HG03135 (cell line): ENCODE data around the gene SLC36A1.
"Not testable (repeated sequence)": the region's sequence is repeated elsewhere in the genome, so short reads cannot be mapped to it uniquely, and the experiment has no call there.

Experiments used
- ATAC-seq: cut with Tn5 transposase; IDR thresholded peaks from one replicate; pipeline ENCODE4 v1.9.1; 2021; ENCODE audit warnings: mild to moderate bottlenecking, moderate library complexity; ENCODE audit not compliant: unreplicated experiment

The SLC36A1 gene

DNA sequence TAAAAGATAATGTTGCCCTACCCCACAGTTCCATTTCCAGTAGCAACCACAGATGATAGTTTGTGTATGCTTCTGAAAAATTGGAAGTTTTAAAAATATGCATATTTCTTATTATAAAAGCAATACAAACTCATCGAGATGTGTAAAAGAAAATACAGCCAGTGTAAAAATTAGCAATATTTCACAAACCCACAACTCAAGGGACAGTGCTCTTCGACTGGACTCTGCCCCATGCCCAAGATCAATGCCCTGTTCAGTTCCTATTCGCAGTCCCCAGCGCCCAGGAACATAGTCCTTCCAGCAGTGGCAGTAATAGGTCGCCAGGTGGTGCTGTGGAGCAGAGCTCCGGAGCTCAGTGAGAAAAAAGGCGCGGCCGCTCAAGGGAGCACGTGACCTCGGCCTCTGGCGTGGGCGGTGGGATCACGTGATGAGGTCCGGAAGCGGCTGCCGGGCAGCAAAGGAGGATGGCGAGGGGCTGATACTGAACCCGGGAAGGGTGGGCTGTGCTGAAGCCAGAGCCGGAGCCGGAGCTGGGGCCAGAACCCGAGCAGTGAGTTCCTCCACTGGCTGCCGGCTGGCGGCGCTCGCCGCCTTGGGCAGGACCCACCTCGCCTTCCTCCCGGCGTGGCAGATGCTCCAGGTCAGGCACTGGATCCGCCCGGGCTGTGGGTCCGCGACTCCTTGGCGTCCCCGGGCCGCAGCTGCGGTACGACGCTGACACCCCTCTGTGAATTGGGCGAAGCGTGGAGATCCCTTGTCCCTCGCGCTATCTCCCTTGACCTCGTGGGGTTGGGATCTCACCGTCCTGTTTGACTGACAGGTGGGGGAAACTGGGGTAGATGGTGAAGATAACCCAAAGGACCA, at the start of gene SLC36A1:
Gene SLC36A1, plus strand, starts transcription at position 430 of the 864 bp plus-strand sequence. CDS start 11,190 bp downstream, outside the sequence.
- ATAC-seq = peak; percentile 83

DNA sequence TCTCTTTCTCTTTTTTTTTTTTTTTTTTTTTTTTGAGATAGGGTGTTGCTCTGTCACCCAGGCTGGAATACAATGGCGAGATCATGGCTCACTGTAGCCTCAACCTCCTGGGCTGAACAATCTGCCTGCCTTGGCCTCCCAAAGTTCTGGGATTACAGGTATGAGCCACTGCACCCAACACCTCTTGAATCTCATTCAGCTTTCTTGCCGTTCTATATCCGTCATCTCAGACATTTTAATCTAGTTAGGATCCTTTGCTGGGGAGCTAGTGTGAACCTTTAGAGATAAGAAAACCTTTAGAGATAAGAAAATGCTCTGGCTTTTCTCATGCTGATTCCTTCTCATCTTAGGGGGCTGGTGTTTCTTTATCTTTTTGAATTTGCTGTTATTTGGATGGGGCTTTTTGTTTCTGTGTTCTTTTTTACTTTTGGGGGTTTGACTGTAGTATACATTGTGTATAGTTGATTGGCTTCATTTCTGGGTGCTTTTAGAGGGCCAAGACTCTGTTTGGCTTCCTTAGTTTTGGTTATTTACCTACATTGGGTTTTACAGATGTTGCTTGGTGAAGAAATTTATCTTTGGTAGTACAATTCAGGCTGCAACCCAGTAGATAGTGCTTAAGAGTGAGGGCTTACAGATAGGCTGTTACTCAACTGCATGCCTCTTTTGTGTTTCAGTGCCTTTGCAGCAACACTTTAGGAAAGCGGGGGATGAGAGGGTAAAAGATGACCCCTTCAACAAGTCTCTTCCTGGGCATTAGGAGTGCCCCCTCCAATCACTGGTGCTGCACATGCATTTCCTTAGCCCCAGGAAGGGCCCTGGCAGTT, 41.9 kb upstream of the SLC36A1 start:
- ATAC-seq = no peak

DNA sequence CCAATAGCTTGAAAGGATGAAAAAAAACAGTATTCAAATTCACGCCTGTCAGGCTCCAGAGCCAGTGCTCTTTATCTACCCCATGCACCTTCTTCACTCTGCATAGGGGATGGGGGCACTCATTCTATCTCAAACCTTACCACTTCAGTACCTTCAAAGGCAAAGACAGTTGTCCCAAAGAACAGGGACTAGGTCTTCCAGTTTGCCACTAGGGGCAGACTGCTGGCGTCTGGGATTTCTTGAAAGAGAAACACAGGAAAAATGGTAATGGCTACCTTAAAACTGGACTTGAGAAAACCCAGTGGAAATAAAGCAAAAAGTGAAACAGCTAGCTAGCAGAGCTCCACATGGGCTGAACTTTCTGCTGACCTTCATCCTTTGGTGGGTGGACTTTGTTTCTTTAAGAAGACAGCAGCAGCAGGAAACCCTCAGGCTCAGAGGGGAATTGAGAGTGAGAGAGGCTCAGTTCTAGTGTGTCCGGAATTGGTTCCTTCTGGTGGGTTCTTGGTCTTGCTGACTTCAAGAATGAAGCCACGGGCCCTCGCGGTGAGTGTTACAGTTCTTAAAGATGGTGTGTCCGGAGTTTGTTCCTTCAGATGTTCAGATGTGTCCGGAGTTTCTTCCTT, 41.0 kb upstream of the SLC36A1 start:
- no peak for ATAC-seq

- no peak for ATAC-seq
Measured at GRCh38 chr5:151408591-151409230, 38.7 kb upstream of the SLC36A1 start.

DNA sequence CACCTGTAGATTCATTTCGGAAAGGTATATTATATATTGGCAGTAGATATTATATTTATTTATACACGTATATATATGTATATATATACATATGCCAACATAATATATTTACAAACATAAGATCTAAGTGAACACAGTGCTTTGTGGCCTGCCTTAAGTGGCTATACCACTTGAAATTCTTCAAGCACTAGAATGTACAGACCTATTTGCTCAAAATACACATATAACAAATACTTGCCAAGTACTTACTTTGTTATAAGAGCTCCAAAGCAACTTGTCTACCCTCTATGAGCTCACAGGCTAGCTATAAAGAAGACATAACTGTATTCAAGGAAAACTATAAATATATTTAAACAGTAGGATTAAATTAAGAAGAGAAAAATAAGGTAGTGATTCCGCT, 33.6 kb upstream of the SLC36A1 start:
- no peak for ATAC-seq

- no peak for ATAC-seq
Measured at GRCh38 chr5:151414536-151414935, 32.9 kb upstream of the SLC36A1 start.

DNA sequence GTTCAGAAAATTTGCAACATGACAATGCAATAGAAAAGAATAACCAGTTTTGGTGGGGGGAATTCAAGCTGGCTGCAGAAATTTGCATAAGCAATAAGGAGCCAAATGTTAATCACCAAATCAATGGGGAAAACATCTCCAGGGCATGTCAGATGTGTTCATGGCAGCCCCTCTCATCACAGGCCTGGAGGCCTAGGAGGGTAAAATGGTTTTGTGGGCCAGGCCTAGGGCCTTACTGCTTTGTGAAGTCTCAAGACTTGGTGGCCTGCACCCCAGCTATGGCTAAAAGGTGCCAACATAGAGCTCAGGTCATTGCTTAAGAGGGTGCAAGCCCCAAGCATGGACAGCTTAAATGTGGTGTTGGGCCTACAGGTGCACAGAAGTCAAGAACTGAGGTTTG, 29.7 kb upstream of the SLC36A1 start:
- ATAC-seq = no peak

GRCh38 chr5:151420127-151420526, 27.3 kb upstream of the SLC36A1 start:
- no peak for ATAC-seq

GRCh38 chr5:151424892-151425523, 22.4 kb upstream of the SLC36A1 start:
- ATAC-seq = no peak

DNA sequence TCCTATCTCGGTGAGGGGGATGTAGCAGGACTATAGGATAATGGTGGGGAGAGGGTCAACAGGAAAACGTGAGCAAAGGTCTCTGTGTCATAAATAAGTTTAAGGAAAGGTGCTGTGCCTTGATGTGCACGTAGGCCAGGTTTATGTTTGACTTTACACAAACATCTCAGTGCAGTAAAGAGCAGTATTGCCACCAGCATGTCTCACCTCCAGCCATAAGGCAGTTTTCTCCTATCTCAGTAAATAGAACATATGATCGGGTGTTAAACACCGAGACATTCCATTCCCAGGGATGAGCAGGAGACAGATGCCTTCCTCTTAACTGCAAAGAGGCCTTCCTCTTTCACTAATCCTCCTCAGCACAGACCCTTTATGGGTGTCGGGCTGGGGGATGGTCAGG, 21.1 kb upstream of the SLC36A1 start:
- not testable (repeated sequence) for ATAC-seq

DNA sequence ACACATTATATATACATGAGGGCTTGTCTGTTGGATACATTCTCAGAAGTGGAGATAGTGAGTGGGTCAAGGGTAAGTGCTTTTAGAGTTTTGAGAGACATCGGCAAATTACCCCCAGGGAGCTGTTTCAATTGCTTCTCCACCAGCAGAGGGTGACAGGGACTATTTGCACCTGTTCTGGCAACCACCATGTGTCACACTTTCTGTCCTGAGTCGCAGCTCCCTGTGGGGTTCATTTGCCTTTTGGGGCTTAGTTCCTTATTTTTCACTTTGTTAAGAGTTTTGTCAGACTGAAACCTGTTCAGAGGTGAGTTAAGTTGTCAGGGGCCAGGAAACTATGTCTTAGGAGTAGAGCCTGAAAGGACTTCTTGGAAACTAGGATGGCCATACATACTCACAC, 20.1 kb upstream of the SLC36A1 start:
- peak; percentile 99 for ATAC-seq

- ATAC-seq = no peak
Measured at GRCh38 chr5:151430731-151431130, 16.7 kb upstream of the SLC36A1 start.

GRCh38 chr5:151431666-151432065, 15.7 kb upstream of the SLC36A1 start:
- no peak for ATAC-seq

DNA sequence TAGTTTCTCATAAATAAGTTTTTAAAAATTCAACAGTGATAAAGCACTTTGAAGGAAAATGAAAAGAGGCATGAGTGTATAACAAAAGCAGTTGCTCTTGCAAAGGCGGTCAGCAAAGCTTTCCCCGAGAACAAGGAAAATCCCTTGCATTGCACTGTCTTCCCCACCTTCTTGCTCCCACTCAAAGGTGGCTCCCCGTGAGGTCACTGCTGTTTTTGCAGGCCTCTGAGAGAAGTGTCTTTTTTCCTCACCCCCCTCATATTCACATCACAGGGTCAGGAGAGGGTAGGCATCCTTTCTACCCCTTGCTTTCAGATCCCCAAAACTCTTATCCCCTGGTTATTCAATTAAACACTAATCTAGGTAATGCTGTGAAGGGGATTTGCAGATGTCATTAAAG, 15.2 kb upstream of the SLC36A1 start:
- no peak for ATAC-seq

DNA sequence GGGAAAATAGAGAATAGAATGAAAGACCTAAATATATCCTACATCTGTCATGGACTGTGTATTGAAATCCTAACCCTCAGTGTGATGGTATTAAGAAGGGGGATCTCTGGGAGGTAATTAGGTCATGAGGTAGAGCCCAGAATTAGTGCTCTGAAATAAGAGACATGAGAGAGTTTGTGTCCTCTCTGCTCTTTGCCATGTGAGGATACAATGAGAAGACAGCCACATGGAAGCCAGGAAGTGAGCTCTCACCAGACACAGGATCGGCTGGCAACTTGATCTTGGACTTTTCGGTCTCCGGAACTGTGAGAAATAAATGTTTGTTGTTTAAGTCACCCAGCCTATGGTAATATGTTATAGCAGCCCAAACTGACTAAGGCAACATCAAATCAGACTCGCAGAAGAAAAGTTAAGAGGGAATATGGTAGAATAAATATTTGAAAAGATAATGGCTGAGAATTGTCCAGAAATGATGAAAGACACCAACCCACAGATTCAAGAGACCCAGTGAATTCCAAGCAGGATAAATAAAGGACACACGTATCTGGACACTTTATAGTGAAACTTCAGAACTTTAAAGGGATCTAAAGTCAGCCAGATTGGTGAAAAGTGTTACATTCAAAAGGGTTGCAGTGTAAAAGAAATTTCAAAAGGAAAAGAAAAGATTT, 12.7 kb upstream of the SLC36A1 start:
- ATAC-seq = no peak

- peak; percentile 18 for ATAC-seq
Measured at GRCh38 chr5:151448038-151448985, 909 bp downstream of the SLC36A1 start.

DNA sequence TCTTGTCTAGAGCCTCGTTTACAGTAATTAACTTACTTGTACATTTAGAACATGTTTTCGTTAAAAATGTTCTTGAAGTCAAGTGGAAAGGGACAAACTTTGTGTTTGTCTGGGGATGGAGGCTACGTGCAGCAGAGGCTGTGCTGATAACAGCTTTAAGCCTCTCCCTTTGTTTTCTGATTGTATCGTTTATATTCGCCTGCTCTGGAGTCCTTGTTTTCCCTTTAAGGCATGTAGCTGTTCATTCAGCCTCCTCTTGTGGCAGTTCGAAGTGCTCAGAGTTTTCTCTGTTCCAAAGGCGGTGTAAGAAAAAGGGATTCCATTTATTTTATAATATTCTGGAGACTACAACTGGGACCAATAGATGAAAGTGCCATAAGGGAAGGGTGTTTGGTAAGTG, 1.9 kb downstream of the SLC36A1 start:
- ATAC-seq = no peak

- no peak for ATAC-seq
Measured at GRCh38 chr5:151449839-151450238, 2.4 kb downstream of the SLC36A1 start.

DNA sequence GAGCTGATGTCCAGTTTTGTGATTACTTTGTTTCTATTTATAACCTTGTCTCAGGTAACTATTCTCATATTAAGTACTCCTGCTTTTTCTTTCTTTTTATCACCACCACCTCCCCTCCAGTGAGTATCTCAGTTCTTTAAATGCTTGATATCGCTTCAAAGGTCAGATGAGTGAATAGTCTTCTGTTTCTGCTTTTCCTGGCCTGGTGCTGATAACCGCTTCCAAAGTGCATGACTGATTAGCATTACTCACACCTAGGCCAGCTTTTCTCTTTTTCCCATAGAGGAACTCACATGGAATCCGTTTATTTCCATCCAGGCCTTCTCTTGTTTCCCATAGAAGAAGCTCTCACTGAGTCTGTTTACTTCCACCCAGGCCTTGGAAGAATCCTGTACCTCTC, 3.2 kb downstream of the SLC36A1 start:
- no peak for ATAC-seq
